Medulla oblongata (tissue), 1 donor: ENCODE data around the gene PTPRN2.

Source experiments
- DNase-seq: peaks from one replicate; pipeline ENCODE4 v3.0.0-alpha.2; 2015; ENCODE audit errors: extremely low spot score

Gene PTPRN2

GRCh38 chr7:158114056-158114850 lies 473.4 kb downstream of the PTPRN2 start:
- no peak for DNase-seq

GRCh38 chr7:158113321-158114025 lies 474.1 kb downstream of the PTPRN2 start:
- no peak for DNase-seq

- no peak for DNase-seq
These were observed 474.9 kb downstream of the PTPRN2 start for GRCh38 chr7:158112571-158113320.

GRCh38 chr7:158111906-158112570 lies 475.6 kb downstream of the PTPRN2 start:
- DNase-seq: no peak

GRCh38 chr7:158111049-158111751 lies 476.4 kb downstream of the PTPRN2 start:
- no peak for DNase-seq

GRCh38 chr7:158110661-158111048 lies 477.0 kb downstream of the PTPRN2 start:
- no peak for DNase-seq

GRCh38 chr7:158110034-158110590 lies 477.5 kb downstream of the PTPRN2 start:
- DNase-seq: no peak

GRCh38 chr7:158109364-158110033 lies 478.1 kb downstream of the PTPRN2 start:
- DNase-seq: no peak

- DNase-seq: no peak
These were observed 478.9 kb downstream of the PTPRN2 start for GRCh38 chr7:158108646-158109293.

GRCh38 chr7:158107806-158108205 lies 479.8 kb downstream of the PTPRN2 start:
- DNase-seq: no peak

- no peak for DNase-seq
These were observed 481.4 kb downstream of the PTPRN2 start for GRCh38 chr7:158106272-158106671.

- DNase-seq: no peak
These were observed 484.2 kb downstream of the PTPRN2 start for GRCh38 chr7:158103378-158103777.

- DNase-seq: no peak
These were observed 484.7 kb downstream of the PTPRN2 start for GRCh38 chr7:158102897-158103296.

- no peak for DNase-seq
These were observed 485.7 kb downstream of the PTPRN2 start for GRCh38 chr7:158101821-158102450.

- DNase-seq: no peak
These were observed 489.2 kb downstream of the PTPRN2 start for GRCh38 chr7:158098125-158099030.

- DNase-seq: no peak
These were observed 490.0 kb downstream of the PTPRN2 start for GRCh38 chr7:158097453-158098124.

GRCh38 chr7:158097106-158097452 lies 490.5 kb downstream of the PTPRN2 start:
- no peak for DNase-seq

GRCh38 chr7:158096582-158096981 lies 491.0 kb downstream of the PTPRN2 start:
- no peak for DNase-seq
